GM18907 (cell line): ENCODE data around the gene TMUB1.
"Not testable (repeated sequence)": the region's sequence is repeated elsewhere in the genome, so short reads cannot be mapped to it uniquely, and the experiment has no call there.

ENCODE experiments used
- ATAC-seq: cut with Tn5 transposase; IDR thresholded peaks from one replicate; pipeline ENCODE4 v1.9.1; 2021; ENCODE audit warnings: mild to moderate bottlenecking, moderate library complexity; ENCODE audit not compliant: unreplicated experiment

TMUB1 gene

DNA sequence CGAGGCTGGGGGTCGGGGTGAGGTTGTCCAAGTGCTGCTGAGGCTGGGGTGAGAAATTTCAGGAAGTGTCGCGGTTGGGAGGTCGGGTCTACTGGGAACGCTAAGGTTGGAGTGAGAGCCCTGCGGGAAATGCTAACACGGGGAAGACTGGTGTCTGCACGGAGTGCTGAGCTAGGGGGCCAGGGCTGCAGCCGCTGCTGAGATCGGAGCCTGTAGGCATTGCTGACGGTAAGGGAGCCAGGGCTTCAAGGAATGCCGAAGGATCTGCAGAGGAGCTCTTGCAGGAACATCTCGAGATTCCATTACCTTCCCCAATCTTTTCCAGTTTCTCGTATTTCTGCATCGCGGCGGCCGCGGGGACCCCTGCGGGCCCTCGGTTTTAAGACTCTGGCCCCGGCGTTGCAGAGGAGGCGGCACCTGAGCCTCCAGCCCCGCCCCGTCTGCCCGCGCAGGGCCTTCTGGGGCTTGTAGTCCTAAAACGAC is 25.7 kb downstream of the TMUB1 start, which contains the start of gene CDK5:
Gene CDK5, minus strand, starts transcription at position 392 of the 483 bp plus-strand sequence. Its CDS starts 49 bp downstream, at position 343.
- peak; percentile 7 for ATAC-seq

DNA sequence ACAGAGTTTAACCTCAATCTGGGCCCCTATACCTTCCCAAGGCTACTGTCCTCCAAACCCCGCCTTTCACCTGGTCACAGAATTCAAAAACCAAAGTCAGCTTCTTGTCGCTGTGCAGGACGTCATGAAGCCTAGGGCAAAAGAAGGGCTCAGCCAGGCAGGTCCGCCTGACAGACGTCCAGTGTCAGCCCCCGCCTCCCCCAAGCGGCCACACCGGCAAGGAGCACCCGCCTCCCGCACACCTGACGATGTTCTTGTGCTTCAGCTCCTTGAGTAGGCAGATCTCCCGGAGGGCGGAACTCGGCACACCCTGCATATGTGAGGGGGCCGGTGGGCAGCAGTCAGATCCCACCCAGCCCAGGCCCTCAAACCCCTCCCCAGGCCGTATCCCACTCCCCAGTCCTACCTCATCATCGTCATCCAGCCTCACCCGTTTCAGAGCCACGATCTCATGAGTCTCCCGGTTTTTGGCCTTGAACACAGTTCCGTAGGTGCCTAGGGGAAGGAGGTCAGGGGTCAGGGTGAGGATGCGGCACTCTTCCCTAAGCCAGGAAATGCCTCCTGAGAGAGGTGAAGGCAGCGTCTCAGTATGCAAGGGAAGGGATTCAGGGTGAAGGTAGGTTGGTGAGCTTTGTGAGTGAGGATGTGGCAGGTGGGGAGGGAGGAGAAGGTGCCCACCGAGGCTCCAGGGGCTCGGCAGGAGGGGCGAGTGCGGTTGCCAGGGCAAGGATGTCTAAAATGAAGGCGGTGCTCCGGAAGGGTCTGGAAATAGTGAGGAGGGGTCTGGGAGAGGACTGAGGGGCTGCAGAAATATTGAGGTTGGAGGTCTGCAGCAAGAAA is 26.4 kb downstream of the TMUB1 start:
- ATAC-seq: no peak

DNA sequence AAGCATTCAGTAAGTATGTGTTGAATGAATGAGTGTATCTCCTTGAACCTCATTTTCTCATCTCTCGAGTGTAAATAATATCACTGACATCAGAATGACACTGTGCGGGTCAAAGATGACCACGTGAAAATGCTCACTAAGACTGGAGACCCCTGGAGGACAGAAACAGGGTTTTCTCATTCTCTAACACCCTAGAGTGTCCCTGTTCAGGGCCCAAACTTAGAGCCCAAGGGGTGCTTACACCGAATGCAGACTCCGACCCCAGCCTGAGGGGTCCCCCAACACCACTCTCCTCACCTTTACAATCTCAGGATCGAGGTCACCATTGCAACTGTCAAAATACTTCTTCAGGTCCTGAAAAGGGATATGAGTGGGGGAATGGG is 27.0 kb downstream of the TMUB1 start:
- ATAC-seq: no peak

DNA sequence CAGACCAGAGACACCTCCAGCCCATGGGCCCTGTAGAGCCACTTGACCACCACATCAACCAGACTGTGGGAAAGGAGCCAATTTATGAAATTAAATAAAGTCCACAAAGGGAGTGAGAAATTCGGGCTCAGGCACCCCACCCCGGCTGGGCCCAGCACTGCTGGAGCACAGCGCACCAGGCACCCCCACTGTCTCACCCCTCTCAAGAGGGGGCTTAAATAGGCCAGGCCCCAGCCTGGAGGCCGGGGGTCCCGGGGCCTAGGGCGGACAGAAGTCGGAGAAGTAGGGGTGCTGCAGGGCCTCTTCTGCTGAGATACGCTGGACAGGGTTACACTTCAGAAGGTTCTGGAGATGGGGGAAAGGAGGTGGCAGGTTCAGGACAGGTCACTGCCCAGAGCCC is 29.5 kb downstream of the TMUB1 start:
- no peak for ATAC-seq

DNA sequence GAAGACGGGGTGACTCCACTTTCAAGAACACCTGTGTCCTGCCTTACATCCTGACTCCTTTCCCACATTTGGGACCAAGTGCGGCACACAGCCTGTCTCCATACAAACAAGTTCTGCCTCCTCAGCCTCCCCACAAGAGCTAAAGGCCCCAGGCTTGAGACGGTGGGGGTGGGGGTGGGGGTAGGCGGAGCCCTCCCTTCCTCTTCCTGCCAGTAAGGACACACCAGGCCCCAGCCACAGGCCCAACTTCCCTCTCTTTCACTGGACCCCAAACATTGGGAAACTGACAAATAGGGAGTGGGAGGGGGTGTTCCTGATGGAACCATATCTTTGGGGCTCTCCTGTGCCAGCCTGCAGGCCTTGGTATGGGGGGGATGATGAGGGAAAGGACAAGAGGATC is 30.2 kb downstream of the TMUB1 start:
- ATAC-seq: no peak

DNA sequence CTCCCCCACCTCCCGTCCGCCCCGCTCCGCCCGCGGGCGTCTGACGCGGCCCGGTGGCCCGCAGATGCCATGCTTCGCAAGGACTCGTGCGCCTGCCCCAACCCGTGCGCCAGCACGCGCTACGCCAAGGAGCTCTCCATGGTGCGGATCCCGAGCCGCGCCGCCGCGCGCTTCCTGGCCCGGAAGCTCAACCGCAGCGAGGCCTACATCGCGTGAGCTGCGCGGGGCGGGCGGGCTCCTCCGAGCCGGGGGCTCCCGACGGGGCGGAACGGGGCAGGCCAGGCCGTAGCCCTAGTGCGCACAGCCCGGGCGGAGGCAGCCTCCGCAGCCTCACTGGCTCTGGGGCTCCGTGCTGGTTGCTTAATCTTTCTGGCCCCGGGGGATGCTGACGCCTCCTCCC is 32.2 kb downstream of the TMUB1 start:
- ATAC-seq: no peak

DNA sequence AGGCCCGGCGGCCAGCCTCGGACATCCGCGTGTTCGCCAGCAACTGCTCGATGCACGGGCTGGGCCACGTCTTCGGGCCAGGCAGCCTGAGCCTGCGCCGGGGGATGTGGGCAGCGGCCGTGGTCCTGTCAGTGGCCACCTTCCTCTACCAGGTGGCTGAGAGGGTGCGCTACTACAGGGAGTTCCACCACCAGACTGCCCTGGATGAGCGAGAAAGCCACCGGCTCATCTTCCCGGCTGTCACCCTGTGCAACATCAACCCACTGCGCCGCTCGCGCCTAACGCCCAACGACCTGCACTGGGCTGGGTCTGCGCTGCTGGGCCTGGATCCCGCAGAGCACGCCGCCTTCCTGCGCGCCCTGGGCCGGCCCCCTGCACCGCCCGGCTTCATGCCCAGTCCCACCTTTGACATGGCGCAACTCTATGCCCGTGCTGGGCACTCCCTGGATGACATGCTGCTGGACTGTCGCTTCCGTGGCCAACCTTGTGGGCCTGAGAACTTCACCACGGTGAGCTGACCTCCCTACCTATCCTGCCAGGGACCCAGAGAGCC is 34.3 kb downstream of the TMUB1 start:
- no peak for ATAC-seq

DNA sequence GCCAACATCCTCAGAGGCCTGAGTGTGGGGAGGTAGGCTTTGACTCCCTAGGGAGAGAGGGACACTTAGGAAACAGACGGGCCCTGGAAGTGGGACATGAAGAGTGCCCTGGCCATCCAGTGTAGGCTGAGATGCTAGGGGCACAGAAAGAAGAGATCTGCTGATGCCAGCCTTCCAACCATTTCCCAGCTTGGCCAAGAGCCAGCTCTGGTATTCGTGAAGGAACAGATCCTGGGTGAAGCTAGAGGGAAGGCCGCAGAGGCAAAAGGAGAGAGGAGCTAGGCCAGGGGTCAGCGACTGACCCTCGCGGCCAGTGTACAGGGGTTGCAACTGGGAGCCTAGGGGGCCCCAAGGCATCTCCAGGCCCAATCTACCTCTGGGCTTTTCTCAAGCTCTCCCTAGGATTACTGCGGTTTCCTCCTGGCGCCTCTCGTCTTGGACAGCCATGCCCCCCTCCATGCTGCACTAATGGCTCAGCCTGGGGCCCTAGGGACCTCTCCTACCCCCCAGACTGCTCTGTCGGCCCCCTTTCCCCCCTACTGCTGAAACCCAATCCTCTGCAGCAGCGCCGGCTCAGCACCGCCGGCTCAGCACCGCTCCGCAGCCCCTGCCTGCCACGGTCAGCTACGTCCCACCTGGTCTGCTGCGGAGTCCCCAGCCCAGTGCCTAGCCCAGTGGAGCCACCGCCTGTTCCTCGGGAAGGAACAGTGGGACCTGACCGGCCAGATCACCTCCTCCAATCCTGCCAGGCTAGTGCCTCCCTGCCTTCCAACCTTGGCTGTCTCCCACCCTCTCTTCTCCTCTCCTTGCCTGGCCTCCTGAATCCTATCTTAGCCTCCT is 35.1 kb downstream of the TMUB1 start, which contains the start of gene ASIC3:
Gene ASIC3, plus strand, starts transcription at position 556 of the 840 bp plus-strand sequence. CDS start 355 bp downstream, outside the sequence.
- ATAC-seq: no peak

DNA sequence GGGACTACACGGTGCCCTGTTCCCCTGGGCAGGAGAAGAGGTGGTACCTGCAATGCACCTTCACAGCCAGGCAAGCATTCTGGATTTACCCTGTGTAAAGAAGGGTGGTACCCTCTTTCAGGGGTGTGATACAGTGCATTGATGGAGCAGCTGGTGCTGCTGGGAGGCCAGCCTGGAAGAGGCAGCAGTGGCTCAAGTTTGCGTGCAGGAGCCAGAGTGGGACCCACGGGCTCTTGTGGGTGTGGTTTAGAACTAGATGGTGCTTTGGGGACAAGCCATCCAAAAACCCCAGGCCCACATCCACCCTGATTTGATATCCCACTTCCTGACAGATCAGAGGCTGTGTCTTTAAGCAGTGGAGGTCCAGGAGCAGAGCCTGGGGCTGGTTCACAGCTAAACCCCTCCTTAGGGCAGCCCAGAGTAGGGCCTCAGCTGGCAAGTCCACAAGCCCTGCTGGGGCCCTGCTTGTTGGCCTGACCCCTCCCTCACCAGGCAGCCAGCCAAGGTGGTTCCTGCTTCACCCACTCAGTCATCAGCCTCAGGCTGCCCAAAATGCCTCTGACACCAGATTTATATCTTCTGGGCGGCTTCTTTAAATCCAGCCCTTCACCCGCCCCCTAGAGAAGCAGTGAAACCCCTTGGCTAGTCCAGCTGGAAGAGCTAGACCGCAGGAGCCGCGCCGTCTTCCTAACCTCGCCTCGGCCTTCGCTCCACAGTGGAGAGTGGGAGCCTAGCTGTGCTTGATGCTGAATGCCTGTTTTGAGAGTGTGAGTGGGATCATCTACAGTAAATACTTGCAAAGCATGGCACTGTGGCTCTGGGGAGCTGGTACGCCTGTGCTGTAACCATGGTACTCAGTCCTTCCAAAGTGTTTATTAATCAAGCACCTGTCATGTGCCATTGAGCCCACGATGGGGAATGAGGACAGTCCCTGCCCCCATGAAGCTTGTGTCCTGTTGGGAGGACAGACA is 36.4 kb downstream of the TMUB1 start:
- ATAC-seq: no peak

DNA sequence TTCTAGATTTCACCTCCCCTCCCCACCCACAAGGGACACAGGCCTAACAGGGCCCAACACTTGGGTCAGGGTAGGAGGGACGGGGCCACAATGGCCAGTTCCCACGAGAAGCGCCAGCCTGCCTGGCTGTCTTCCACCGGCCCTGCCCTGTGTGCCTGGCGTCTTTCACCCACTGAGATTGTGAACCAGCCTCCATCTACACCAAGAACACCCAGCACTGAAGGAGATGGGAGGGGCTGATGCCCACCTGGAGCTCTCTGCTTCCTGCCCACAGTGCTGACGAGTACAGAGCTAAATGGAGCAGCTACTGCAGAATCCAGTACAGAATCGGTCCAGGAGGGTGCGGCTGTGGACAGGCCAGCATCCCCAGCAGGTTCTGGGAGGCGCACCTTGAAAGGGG is 37.3 kb downstream of the TMUB1 start:
- no peak for ATAC-seq

DNA sequence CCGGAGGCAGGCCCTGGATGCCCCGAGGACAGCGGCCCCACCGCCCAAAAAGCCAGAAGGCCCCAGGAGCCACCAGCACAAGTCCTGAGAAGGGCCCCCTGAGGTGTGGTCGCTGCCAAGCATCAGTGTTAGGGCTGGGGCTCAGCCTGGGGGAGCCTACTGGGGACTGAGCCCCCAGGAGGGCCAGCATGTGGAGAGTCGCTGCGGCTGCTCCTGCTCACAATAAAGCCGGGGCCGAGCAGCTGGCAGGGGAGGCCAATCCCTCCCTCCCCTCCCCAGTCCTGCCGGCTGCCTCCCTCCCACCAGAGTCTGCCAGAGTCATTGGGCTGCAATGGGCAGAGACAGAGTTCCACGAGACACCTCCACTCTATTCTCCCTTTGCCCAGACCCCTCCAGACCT is 38.0 kb downstream of the TMUB1 start:
- no peak for ATAC-seq

DNA sequence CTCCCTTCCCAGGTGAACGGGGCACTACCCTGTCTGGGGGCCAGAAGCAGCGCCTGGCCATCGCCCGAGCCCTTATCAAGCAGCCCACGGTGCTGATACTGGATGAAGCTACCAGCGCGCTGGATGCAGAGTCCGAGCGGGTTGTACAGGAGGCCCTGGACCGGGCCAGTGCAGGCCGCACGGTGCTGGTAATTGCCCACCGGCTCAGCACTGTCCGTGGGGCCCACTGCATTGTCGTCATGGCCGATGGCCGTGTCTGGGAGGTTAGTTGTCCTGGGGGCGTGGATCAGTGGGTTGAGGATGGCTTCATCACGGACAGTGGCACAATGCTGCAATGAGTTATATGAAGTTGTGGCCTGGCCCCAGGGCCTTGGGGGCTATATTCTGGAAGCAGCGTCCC is 39.3 kb downstream of the TMUB1 start:
- ATAC-seq: no peak

DNA sequence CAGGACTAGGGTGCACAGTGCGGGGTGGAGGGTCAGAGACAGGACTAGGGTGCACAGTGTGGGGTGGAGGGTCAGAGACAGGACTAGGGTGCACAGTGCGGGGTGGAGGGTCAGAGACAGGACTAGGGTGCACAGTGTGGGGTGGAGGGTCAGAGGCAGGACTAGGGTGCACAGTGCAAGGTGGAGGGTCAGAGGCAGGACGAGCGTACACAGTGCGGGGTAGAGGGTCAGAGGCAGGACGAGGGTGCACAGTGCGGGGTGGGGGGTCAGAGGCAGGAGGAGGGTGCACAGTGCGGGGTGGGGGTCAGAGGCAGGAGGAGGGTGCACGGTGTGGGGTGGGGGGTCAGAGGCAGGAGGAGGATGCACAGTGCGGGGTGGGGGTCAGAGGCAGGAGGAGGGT is 39.8 kb downstream of the TMUB1 start:
- ATAC-seq: not testable (repeated sequence)

DNA sequence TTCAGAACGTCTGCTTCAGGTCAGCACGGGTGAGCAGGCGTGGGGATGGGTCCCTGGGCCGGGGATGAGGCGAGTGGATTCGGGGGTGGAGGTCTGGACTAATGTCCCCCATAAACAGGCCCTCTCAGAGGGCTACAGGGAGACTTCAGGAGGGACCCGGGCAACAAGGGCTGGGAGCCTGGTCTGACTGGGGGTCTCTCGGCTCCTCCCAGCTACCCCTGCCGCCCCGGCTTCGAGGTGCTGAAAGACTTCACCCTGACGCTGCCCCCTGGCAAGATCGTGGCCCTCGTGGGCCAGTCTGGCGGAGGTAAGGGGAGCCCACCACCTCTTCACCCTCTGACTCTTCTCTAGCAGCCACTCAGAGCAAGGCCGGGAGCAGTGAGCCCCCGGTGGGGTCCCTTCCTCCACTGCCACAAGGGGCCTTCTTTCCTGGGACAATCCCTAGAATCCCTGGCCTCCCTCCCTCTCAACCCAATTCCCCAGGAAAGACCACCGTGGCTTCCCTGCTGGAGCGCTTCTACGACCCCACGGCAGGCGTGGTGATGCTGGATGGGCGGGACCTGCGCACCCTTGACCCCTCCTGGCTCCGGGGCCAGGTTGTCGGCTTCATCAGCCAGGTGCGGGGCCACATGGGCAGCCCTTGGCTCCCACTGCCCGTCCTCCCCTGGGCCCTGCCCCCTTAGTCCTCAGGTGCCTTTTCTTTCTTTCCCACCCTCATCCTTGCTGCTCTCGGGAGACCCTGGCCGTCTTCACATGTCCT is 42.5 kb downstream of the TMUB1 start:
- no peak for ATAC-seq

DNA sequence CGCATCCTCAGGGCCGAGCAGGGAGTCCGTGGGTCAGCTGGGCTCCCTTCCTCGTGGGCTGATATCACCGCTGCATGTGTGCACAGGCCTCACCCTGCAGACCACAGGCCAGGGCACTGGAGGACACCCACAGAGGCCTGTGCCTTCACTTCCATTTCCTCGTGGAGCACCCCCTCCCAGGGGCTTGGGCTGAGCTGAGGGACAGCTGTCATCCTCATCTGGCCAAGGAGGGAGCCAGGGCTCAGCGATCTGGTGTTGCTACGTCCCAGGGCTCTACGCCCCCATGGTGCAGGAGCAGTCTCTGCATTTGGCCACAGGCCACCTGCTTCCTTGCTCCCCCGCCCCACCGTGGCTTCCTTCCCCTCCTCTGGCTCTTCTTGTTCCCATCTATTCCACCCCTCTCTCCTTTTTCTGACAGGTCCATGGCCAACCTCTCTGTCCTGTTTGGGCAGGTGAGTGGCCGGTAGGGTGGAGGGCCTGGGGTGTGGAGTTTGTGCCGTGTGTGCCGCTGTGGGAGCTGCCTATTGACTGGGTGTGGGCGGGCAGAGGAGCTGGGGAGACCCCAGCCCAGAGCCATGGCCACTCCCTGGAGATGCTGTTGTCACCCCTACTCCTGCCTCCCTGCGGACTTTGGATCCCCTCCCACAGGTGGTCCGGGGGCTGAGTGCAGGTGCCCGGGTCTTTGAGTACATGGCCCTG is 43.3 kb downstream of the TMUB1 start:
- no peak for ATAC-seq

DNA sequence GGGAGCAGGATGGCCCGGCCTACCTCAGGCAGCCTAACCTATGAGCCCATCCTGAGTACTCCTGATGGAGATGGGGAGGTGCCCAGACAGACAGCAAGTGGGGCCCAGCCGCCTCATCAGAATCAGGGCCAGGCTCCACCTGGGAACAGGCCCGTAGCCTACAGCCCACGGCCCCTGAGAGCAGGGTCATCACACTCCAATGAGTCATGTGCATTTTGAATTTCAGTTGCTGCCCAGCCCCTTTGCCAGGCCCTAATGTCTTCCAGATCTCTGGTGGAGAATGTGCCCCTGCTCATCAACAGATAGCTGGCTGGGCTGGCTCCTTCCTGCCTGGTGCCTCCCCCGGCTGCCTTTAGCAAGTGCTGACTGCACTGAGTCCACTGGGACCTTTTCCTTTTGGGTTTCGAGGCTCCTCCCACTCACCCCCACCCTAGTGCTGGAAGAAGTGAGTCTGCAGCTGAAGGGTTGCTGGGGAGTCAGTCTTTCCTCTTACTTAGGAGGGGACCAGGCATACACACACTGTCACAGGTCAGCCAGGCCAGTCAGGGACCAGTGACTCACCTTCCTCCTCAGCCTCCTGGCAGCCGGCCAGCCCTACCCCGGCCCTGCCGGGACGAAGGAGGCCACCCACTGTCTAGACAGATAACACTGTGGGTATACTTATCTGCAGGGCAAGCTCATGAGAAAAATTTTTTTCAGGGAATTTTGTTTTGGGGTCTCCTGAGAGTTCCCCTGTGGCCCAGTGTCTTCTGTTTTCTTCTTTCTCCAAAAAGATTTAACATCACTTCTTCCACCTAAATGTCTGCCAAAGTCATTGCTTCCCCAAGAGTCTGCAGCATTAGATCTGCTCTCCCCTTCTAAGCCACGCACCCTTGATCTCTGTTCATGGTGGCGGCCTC is 44.1 kb downstream of the TMUB1 start:
- ATAC-seq: no peak

DNA sequence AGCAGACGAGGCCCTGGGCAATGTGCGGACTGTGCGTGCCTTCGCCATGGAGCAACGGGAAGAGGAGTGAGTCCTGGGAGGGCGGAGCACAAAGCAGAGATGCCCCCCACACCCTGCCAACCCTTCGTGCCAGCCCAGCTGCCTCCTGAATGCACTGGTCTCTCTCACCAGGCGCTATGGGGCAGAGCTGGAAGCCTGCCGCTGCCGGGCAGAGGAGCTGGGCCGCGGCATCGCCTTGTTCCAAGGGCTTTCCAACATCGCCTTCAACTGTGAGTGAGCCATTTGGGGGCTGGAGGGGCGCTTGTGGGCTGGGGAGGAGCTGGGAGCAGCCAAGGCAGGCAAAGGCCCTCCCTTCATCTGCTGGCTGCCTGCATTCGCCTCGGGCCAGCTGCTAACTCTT is 47.4 kb downstream of the TMUB1 start:
- ATAC-seq: no peak
